Neural progenitor cell (in vitro differentiated cells): Measurements from ENCODE around the gene SLC43A3. TPM values are rescaled to one million over a fixed set of nuclear protein-coding genes. Genes with fewer than 3 reads are reported as not detected.

Experiments used
- DNase-seq: peaks from one replicate; pipeline ENCODE4 v3.0.0-alpha.2; 2016; ENCODE audit warnings: low spot score
- H2AFZ ChIP-seq: fragments of 200-600 bp; sonication (generic); replicated peaks from 2 replicates; pipeline ENCODE4 v1.6.1; 2016; ENCODE audit warnings: antibody characterized with exemption
- H3F3A ChIP-seq: fragments of 200-600 bp; sonication (generic); 2 replicates; pipeline ENCODE4 v1.6.1; 2016; ENCODE audit warnings: antibody characterized with exemption, low read depth
- H3K27ac ChIP-seq: fragments of 200-600 bp; sonication (generic); 2 replicates; pipeline ENCODE4 v1.5.1; 2016; ENCODE audit warnings: mild to moderate bottlenecking
- H3K27me3 ChIP-seq: fragments of 200-600 bp; sonication (generic); 2 replicates; pipeline ENCODE4 v1.6.1; 2016; ENCODE audit warnings: mild to moderate bottlenecking, moderate library complexity
- H3K36me3 ChIP-seq: fragments of 200-600 bp; sonication (generic); 2 replicates; pipeline ENCODE4 v1.5.1; 2016
- H3K4me1 ChIP-seq: fragments of 200-600 bp; sonication (generic); 2 replicates; pipeline ENCODE4 v1.6.1; 2016; ENCODE audit warnings: mixed run types
- H3K4me2 ChIP-seq: fragments of 200-600 bp; sonication (generic); 2 replicates; pipeline ENCODE4 v1.6.1; 2016
- H3K4me3 ChIP-seq: fragments of 200-600 bp; sonication (generic); 2 replicates; pipeline ENCODE4 v1.5.1; 2016
- H3K79me2 ChIP-seq: fragments of 200-600 bp; sonication (generic); 2 replicates; pipeline ENCODE4 v1.6.1; 2016; ENCODE audit warnings: low read depth
- H3K9ac ChIP-seq: fragments of 200-600 bp; sonication (generic); 2 replicates; pipeline ENCODE4 v1.6.1; 2016
- H3K9me3 ChIP-seq: fragments of 200-600 bp; sonication (generic); 2 replicates; pipeline ENCODE4 v1.5.1; 2016; ENCODE audit warnings: low read depth
- H4K20me1 ChIP-seq: fragments of 200-600 bp; sonication (generic); 2 replicates; pipeline ENCODE4 v1.6.1; 2016; ENCODE audit warnings: low read depth
- H3K27ac Mint-ChIP-seq: 3 replicates; pipeline ENCODE4 v1.8.0; 2021; ENCODE audit warnings: mixed read lengths
- H3K27me3 Mint-ChIP-seq: 2 replicates; pipeline ENCODE4 v1.8.0; 2022; ENCODE audit warnings: low read depth, mild to moderate bottlenecking, inconsistent platforms, moderate library complexity, mixed read lengths; ENCODE audit not compliant: insufficient read depth
- H3K36me3 Mint-ChIP-seq: 3 replicates; pipeline ENCODE4 v1.8.0; 2021; ENCODE audit warnings: mixed read lengths
- H3K4me1 Mint-ChIP-seq: 3 replicates; pipeline ENCODE4 v1.8.0; 2021; ENCODE audit warnings: mixed read lengths
- H3K4me3 Mint-ChIP-seq: 3 replicates; pipeline ENCODE4 v1.8.0; 2021; ENCODE audit warnings: mild to moderate bottlenecking, moderate library complexity, mixed read lengths
- H3K9me3 Mint-ChIP-seq: 3 replicates; pipeline ENCODE4 v1.8.0; 2020; ENCODE audit warnings: mixed read lengths
- CTCF ChIP-seq: fragments of 200-600 bp; sonication (generic); IDR thresholded peaks from 2 replicates; pipeline ENCODE4 v1.5.1; 2017; ENCODE audit warnings: antibody characterized with exemption, mild to moderate bottlenecking
- EZH2 ChIP-seq: fragments of 200-600 bp; sonication (generic); IDR thresholded peaks from 2 replicates; pipeline ENCODE4 v1.6.1; 2017; ENCODE audit warnings: antibody characterized with exemption, mild to moderate bottlenecking, moderate library complexity
- EZH2phosphoT487 ChIP-seq: fragments of 200-600 bp; sonication (generic); IDR thresholded peaks from 2 replicates; pipeline ENCODE4 v1.6.1; 2017; ENCODE audit warnings: antibody characterized with exemption
- total RNA-seq: library from RNA; depleted of rRNA; stranded (reverse); fragments of >200 nt; gene quantifications from 2 replicates; pipeline ENCODE4 v1.2.3, GENCODE V29; 2015; ENCODE audit warnings: low replicate concordance

SLC43A3 gene
- total RNA-seq, 1 donor from 2014 or later, result 5.6 TPM

GRCh38 chr11:57439786-57440185 lies 12.9 kb upstream of the SLC43A3 start:
- H3F3A ChIP-seq, result no peaks in the 10 kb centered on the region
- H4K20me1 ChIP-seq, result no peaks in the 10 kb centered on the region
- no peaks in the 10 kb centered on the region for H3K27me3 ChIP-seq
- no peak for TF ChIP-seq EZH2
- TF ChIP-seq EZH2phosphoT487, result no peak
- TF ChIP-seq CTCF, result no peak
- no peaks in the 10 kb centered on the region for H3K9me3 Mint-ChIP-seq
- DNase-seq, result no peak
- no peak overlapping the region for H3K4me3 ChIP-seq
- H3K27ac Mint-ChIP-seq, result no peak overlapping the region
- H2AFZ ChIP-seq, result no peak overlapping the region
- H3K4me2 ChIP-seq, result no peak overlapping the region
- no peak overlapping the region for H3K4me3 Mint-ChIP-seq
- no peak overlapping the region for H3K27ac ChIP-seq
- H3K79me2 ChIP-seq, result no peaks in the 10 kb centered on the region
- no peak overlapping the region for H3K9ac ChIP-seq
- H3K4me1 Mint-ChIP-seq, result no peaks in the 10 kb centered on the region
- no peaks in the 10 kb centered on the region for H3K36me3 ChIP-seq
- H3K9me3 ChIP-seq, result no peaks in the 10 kb centered on the region
- no peaks in the 10 kb centered on the region for H3K4me1 ChIP-seq
- H3K36me3 Mint-ChIP-seq, result no peaks in the 10 kb centered on the region
- peaks cover 5% of the 10 kb centered on the region for H3K27me3 Mint-ChIP-seq

- Histone ChIP-seq H3K27me3 (no peaks in the 10 kb centered on the region), H2AFZ (no peak overlapping the region), H4K20me1 (no peaks in the 10 kb centered on the region), H3K9me3 (no peaks in the 10 kb centered on the region), H3K79me2 (no peaks in the 10 kb centered on the region), H3K4me2 (no peak overlapping the region), H3K4me1 (no peaks in the 10 kb centered on the region), H3K27ac (no peak overlapping the region), H3K4me3 (no peak overlapping the region), H3K9ac (no peak overlapping the region), H3F3A (no peaks in the 10 kb centered on the region), H3K36me3 (no peaks in the 10 kb centered on the region)
- Mint-ChIP-seq H3K27me3 (peaks cover 5% of the 10 kb centered on the region), H3K27ac (no peak overlapping the region), H3K36me3 (no peaks in the 10 kb centered on the region), H3K4me3 (no peak overlapping the region), H3K4me1 (no peaks in the 10 kb centered on the region), H3K9me3 (no peaks in the 10 kb centered on the region)
- DNase-seq, result no peak
- TF ChIP-seq EZH2phosphoT487 (no peak), CTCF (no peak), EZH2 (no peak)
Measured at GRCh38 chr11:57438345-57439285, 11.7 kb upstream of the SLC43A3 start.

- no peak overlapping the region for H3K4me2 ChIP-seq
- H3K27me3 Mint-ChIP-seq, result peaks cover 5% of the 10 kb centered on the region
- no peaks in the 10 kb centered on the region for H3K9me3 Mint-ChIP-seq
- no peaks in the 10 kb centered on the region for H3K4me1 ChIP-seq
- H4K20me1 ChIP-seq, result no peaks in the 10 kb centered on the region
- no peak overlapping the region for H3K4me3 Mint-ChIP-seq
- TF ChIP-seq EZH2 (no peak), EZH2phosphoT487 (no peak), CTCF (no peak)
- H3K27ac Mint-ChIP-seq, result no peak overlapping the region
- no peaks in the 10 kb centered on the region for H3K36me3 ChIP-seq
- H3K27ac ChIP-seq, result no peak overlapping the region
- no peak overlapping the region for H3K4me3 ChIP-seq
- peaks cover 5% of the 10 kb centered on the region for H3K4me1 Mint-ChIP-seq
- H3K79me2 ChIP-seq, result no peaks in the 10 kb centered on the region
- H3K36me3 Mint-ChIP-seq, result no peaks in the 10 kb centered on the region
- H3K9me3 ChIP-seq, result no peaks in the 10 kb centered on the region
- no peak overlapping the region for H2AFZ ChIP-seq
- no peaks in the 10 kb centered on the region for H3F3A ChIP-seq
- H3K9ac ChIP-seq, result no peak overlapping the region
- no peak for DNase-seq
- H3K27me3 ChIP-seq, result no peaks in the 10 kb centered on the region
Measured at GRCh38 chr11:57436031-57436430, 9.1 kb upstream of the SLC43A3 start.
